Erythroblast (primary cell): Measurements from ENCODE around the gene MRC2.

Experiments used
- GATA1 ChIP-seq: IDR thresholded peaks from 2 replicates; pipeline ENCODE4 v1.6.1; 2011; ENCODE audit warnings: low read depth, mild to moderate bottlenecking, control low read depth, low read length, moderate library complexity
- POLR2A ChIP-seq: IDR thresholded peaks from 2 replicates; pipeline ENCODE4 v1.6.1; 2011; ENCODE audit warnings: mild to moderate bottlenecking, low read length

- TF ChIP-seq POLR2A = no peak
- no peak for TF ChIP-seq GATA1
Measured at GRCh38 chr17:62619417-62620155, 7.9 kb upstream of the MRC2 start.
